Astrocyte of the cerebellum (primary cell): Measurements from ENCODE around the gene CSTB.

Experiments
- DNase-seq: peaks from one replicate; pipeline ENCODE4 v3.0.0-alpha.2; 2011; ENCODE audit warnings: low read depth
- H3K4me3 ChIP-seq: 2 replicates; pipeline ENCODE4 v1.5.1; 2011; ENCODE audit warnings: mild to moderate bottlenecking, low read depth, low read length, moderate library complexity
- CTCF ChIP-seq: IDR thresholded peaks from 2 replicates; pipeline ENCODE4 v1.5.1; 2012; ENCODE audit warnings: low read length, low read depth, moderate library complexity, mild to moderate bottlenecking; ENCODE audit errors: missing control alignments
- in situ Hi-C: cut with HindIII; loops from 2 replicates; pipeline ENCODE4 v1.10.0; 2017; ENCODE audit warnings: low sequenced_read_pairs

Gene CSTB

GRCh38 chr21:43763901-43764523 is 12.1 kb downstream of the CSTB start:
- H3K4me3 ChIP-seq, result no peak overlapping the region
- TF ChIP-seq CTCF, result no peak
- DNase-seq, result no peak
- in situ Hi-C loops, result loop anchor here (25.0 kb wide), 1 partner anchor 98 kb away; the partner anchor contains the start of gene AGPAT3

GRCh38 chr21:43762303-43763128 is 13.6 kb downstream of the CSTB start:
- H3K4me3 ChIP-seq, result no peak overlapping the region
- in situ Hi-C loops, result loop anchor here (25.0 kb wide), 1 partner anchor 100 kb away; the partner anchor contains the start of gene AGPAT3
- no peak for DNase-seq
- no peak for TF ChIP-seq CTCF

- in situ Hi-C loops, result loop anchor here (25.0 kb wide), 1 partner anchor 100 kb away; the partner anchor contains the start of gene AGPAT3
- no peak for TF ChIP-seq CTCF
- H3K4me3 ChIP-seq, result no peak overlapping the region
- DNase-seq, result no peak
Measured at GRCh38 chr21:43761886-43762285, 14.2 kb downstream of the CSTB start.

GRCh38 chr21:43760391-43760958 is 15.6 kb downstream of the CSTB start:
- no peak for DNase-seq
- no peak for TF ChIP-seq CTCF
- no peak overlapping the region for H3K4me3 ChIP-seq
- in situ Hi-C loops, result loop anchor here (25.0 kb wide), 1 partner anchor 102 kb away; the partner anchor contains the start of gene AGPAT3

- in situ Hi-C loops, result loop anchor here (25.0 kb wide), 1 partner anchor 103 kb away; the partner anchor contains the start of gene AGPAT3
- H3K4me3 ChIP-seq, result no peak overlapping the region
- DNase-seq, result no peak
- TF ChIP-seq CTCF, result no peak
Measured at GRCh38 chr21:43759651-43760050, 16.5 kb downstream of the CSTB start.

GRCh38 chr21:43758811-43759210 is 17.3 kb downstream of the CSTB start:
- H3K4me3 ChIP-seq, result no peak overlapping the region
- in situ Hi-C loops, result loop anchor here (25.0 kb wide), 1 partner anchor 103 kb away; the partner anchor contains the start of gene AGPAT3
- no peak for DNase-seq
- no peak for TF ChIP-seq CTCF
